PC-9 (cell line): ENCODE measurements around the gene RRAS. TPM values are rescaled to one million over a fixed set of nuclear protein-coding genes. Genes with fewer than 3 reads are reported as not detected.

Experiments
- BruUV-seq: library from RNA; stranded (reverse); fragments of 400-500 nt; replicated peaks from 2 replicates; lab custom pipeline; 2021; lab: Mats Ljungman, UMichigan
- CTCF ChIA-PET: fragments of 300-600 bp; sonication (Branson Sonifier 250); formaldehyde crosslinking; loops from one replicate; lab custom pipeline; 2022; ENCODE audit warnings: antibody characterized with exemption; lab: Charles Lee
- POLR2A ChIA-PET: fragments of 300-600 bp; sonication (Branson Sonifier 250); formaldehyde crosslinking; loops from one replicate; lab custom pipeline; 2022; ENCODE audit warnings: antibody characterized with exemption; ENCODE audit not compliant: unreplicated experiment; lab: Charles Lee
- DNase-seq, 2 experiments: peaks; one replicate each; pipeline versions ENCODE4 v3.0.0 to v3.0.0-alpha.2; 2015 to 2022; ENCODE audit warnings: mixed read lengths in 1 of 2
- H2AFZ ChIP-seq: fragments of 200-600 bp; sonication (generic); 2 replicates; pipeline ENCODE4 v1.8.1; 2017; ENCODE audit warnings: antibody characterized with exemption
- H3F3A ChIP-seq: fragments of 200-600 bp; sonication (generic); 2 replicates; pipeline ENCODE4 v1.8.1; 2017; ENCODE audit warnings: antibody characterized with exemption, mild to moderate bottlenecking, low read depth; ENCODE audit not compliant: insufficient read depth
- H3K27ac ChIP-seq: fragments of 200-600 bp; sonication (generic); 2 replicates; pipeline ENCODE4 v1.6.1; 2016; ENCODE audit warnings: mixed run types
- H3K27me3 ChIP-seq: fragments of 200-600 bp; sonication (generic); 2 replicates; pipeline ENCODE4 v1.6.1; 2016; ENCODE audit warnings: low read depth, mixed run types; ENCODE audit not compliant: insufficient read depth
- H3K36me3 ChIP-seq: fragments of 200-600 bp; sonication (generic); 2 replicates; pipeline ENCODE4 v1.6.1; 2016; ENCODE audit warnings: low read depth, mixed run types
- H3K4me1 ChIP-seq: fragments of 200-600 bp; sonication (generic); replicated peaks from 2 replicates; pipeline ENCODE4 v1.6.1; 2016; ENCODE audit warnings: mixed run types; ENCODE audit not compliant: insufficient read depth
- H3K4me2 ChIP-seq: fragments of 200-600 bp; sonication (generic); 2 replicates; pipeline ENCODE4 v1.6.1; 2017; ENCODE audit warnings: mixed run types
- H3K4me3 ChIP-seq: fragments of 200-600 bp; sonication (generic); 2 replicates; pipeline ENCODE4 v1.6.1; 2016; ENCODE audit warnings: mixed run types
- H3K79me2 ChIP-seq: fragments of 200-600 bp; sonication (generic); 2 replicates; pipeline ENCODE4 v1.6.1; 2017; ENCODE audit warnings: low read depth, mixed run types
- H3K9me2 ChIP-seq: fragments of 200-600 bp; sonication (generic); 2 replicates; pipeline ENCODE4 v1.8.1; 2017; ENCODE audit warnings: mild to moderate bottlenecking; ENCODE audit not compliant: insufficient read depth
- H3K9me3 ChIP-seq: fragments of 200-600 bp; sonication (generic); 2 replicates; pipeline ENCODE4 v1.8.1; 2016; ENCODE audit warnings: low read depth; ENCODE audit not compliant: insufficient read depth
- H4K20me1 ChIP-seq: fragments of 200-600 bp; sonication (generic); 2 replicates; pipeline ENCODE4 v1.8.1; 2017; ENCODE audit not compliant: insufficient read depth
- EZH2 ChIP-seq: fragments of 200-600 bp; sonication (generic); IDR thresholded peaks from 2 replicates; pipeline ENCODE4 v1.8.0; 2017; ENCODE audit warnings: antibody characterized with exemption, low read depth
- intact Hi-C: fragments of 100-400 bp; cut with micrococcal nuclease; formaldehyde crosslinking; loops from one replicate; pipeline ENCODE4 v1.10.0; 2022; ENCODE audit not compliant: unreplicated experiment
- total RNA-seq: library from RNA; stranded (reverse); gene quantifications from 2 replicates; pipeline ENCODE4 v1.2.3, GENCODE V29; 2021
- TF ChIP-seq, protein P1 (sequence below): fragments of 200-600 bp; sonication (generic); conservative IDR thresholded peaks from 2 replicates; pipeline ENCODE4 v1.6.1; 2017; ENCODE audit warnings: mixed run types, antibody characterized with exemption, mild to moderate bottlenecking, moderate library complexity

The RRAS gene
- total RNA-seq, 1 experiment from 2014 or later: 36.6 TPM

DNA sequence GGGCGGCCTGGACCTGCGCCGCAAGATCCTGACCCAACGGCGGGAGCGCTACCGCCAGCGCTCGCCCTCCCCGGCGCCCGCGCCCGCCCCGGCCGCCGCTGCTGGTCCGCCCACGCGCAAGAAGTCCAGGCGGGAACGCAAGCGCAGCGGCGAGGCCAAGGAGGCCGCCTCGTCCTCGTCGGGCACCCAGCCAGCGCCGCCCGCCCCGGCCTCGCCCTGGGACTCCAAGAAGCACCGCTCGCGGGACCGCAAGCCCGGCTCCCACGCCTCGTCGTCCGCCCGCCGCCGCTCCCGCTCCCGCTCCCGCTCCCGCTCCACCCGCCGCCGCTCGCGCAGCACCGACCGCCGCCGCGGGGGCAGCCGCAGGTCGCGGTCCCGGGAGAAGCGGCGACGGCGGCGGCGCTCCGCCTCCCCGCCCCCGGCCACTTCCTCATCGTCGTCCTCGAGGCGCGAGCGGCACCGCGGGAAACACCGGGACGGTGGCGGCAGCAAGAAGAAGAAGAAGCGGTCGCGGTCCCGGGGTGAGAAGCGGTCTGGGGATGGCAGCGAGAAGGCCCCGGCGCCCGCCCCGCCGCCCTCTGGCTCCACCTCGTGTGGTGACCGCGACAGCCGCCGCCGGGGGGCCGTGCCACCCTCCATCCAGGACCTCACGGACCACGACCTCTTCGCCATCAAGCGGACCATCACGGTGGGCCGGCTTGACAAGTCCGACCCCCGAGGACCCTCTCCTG is 12.0 kb upstream of the RRAS start:
- peaks cover 27% of the 10 kb centered on the region; the same call in 1 of the 2 replicates for H3K79me2 ChIP-seq
- BruUV-seq: no TSS peak

DNA sequence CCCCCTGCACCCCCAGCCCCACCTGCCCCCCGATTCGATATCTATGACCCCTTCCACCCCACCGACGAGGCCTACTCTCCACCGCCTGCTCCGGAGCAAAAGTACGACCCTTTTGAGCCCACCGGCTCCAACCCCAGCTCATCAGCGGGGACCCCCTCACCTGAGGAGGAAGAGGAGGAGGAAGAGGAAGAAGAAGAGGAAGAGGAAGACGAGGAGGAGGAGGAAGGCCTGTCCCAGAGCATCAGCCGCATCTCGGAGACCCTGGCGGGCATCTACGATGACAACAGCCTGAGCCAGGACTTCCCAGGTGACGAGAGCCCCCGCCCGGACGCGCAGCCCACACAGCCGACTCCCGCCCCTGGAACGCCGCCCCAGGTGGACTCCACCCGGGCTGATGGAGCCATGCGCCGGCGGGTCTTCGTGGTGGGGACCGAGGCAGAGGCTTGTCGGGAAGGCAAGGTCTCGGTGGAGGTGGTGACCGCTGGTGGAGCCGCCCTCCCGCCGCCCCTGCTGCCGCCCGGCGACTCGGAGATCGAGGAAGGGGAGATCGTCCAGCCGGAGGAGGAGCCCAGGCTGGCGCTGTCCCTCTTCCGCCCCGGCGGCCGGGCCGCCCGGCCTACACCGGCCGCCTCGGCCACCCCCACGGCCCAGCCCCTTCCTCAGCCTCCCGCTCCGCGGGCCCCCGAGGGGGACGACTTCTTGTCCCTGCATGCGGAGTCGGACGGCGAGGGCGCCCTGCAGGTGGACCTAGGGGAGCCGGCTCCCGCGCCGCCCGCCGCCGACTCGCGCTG is 11.3 kb upstream of the RRAS start:
- peaks cover 52% of the 10 kb centered on the region for H4K20me1 ChIP-seq
- H3K4me3 ChIP-seq: no peak overlapping the region
- no peak overlapping the region for H3K27ac ChIP-seq
- no peak overlapping the region for H3K4me2 ChIP-seq
- intact Hi-C loops: no loop called here
- no peaks in the 10 kb centered on the region for H3K27me3 ChIP-seq
- POLR2A ChIA-PET: no interaction called here
- DNase-seq: no peak
- peaks cover 21% of the 10 kb centered on the region; the same call in 1 of the 2 replicates for H3K36me3 ChIP-seq
- BruUV-seq: no TSS peak
- H3F3A ChIP-seq: peaks cover 30% of the 10 kb centered on the region; the same call in 1 of the 2 replicates
- no peaks in the 10 kb centered on the region for H3K9me2 ChIP-seq
- no peak overlapping the region for H2AFZ ChIP-seq
- no peaks in the 10 kb centered on the region for H3K9me3 ChIP-seq
- H3K79me2 ChIP-seq: peaks cover 32% of the 10 kb centered on the region; the same call in 1 of the 2 replicates
- no peaks in the 10 kb centered on the region for H3K4me1 ChIP-seq
- no peak for TF ChIP-seq EZH2
- TF ChIP-seq, protein P1, sequence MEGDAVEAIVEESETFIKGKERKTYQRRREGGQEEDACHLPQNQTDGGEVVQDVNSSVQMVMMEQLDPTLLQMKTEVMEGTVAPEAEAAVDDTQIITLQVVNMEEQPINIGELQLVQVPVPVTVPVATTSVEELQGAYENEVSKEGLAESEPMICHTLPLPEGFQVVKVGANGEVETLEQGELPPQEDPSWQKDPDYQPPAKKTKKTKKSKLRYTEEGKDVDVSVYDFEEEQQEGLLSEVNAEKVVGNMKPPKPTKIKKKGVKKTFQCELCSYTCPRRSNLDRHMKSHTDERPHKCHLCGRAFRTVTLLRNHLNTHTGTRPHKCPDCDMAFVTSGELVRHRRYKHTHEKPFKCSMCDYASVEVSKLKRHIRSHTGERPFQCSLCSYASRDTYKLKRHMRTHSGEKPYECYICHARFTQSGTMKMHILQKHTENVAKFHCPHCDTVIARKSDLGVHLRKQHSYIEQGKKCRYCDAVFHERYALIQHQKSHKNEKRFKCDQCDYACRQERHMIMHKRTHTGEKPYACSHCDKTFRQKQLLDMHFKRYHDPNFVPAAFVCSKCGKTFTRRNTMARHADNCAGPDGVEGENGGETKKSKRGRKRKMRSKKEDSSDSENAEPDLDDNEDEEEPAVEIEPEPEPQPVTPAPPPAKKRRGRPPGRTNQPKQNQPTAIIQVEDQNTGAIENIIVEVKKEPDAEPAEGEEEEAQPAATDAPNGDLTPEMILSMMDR: no peak
- CTCF ChIA-PET: no interaction called here

More for the DNA sequence above, 12.0 kb upstream of the RRAS start:
- Histone ChIP-seq H3K27me3 (no peaks in the 10 kb centered on the region), H3K4me3 (no peak overlapping the region), H3F3A (peaks cover 28% of the 10 kb centered on the region; the same call in 1 of the 2 replicates), H3K36me3 (peaks cover 21% of the 10 kb centered on the region; the same call in 1 of the 2 replicates), H3K9me3 (no peaks in the 10 kb centered on the region), H3K27ac (no peak overlapping the region), H3K9me2 (no peaks in the 10 kb centered on the region), H3K4me2 (no peak overlapping the region), H2AFZ (no peak overlapping the region), H4K20me1 (peaks cover 49% of the 10 kb centered on the region), H3K4me1 (no peaks in the 10 kb centered on the region)
- intact Hi-C loops: no loop called here
- ChIA-PET CTCF (no interaction called here), POLR2A (no interaction called here)
- TF ChIP-seq EZH2: no peak
- TF ChIP-seq, protein P1: no peak
- DNase-seq: no peak

DNA sequence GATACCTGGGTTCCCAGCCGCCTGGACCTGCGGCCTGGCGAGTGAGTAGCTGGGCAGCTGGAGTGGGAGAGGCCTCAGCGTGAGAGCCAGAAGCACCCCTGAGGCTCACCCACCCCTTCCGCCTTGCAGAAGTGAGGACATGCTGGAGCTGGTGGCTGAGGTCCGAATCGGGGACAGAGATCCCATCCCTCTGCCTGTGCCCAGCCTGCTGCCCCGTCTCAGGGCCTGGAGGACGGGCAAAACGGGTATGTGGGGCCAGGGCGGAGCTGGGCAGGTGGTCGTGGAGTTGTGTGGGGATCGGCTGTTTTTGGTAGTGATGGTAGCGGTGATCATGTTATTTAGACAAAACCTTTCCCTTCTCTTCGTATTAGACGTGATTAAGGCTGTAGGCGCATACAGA is 6.6 kb upstream of the RRAS start:
- CTCF ChIA-PET: no interaction called here
- H3K9me2 ChIP-seq: no peaks in the 10 kb centered on the region

More for the DNA sequence above, 6.6 kb upstream of the RRAS start:
- H2AFZ ChIP-seq: no peak overlapping the region
- peaks cover 15% of the 10 kb centered on the region for H3K36me3 ChIP-seq
- H3K27ac ChIP-seq: no peak overlapping the region
- intact Hi-C loops: loop anchor here (10.0 kb wide), 1 partner anchor 652 kb away; the partner anchor contains the start of genes GYS1 and RUVBL2
- POLR2A ChIA-PET: no interaction called here
- H3K27me3 ChIP-seq: no peaks in the 10 kb centered on the region
- peaks cover 17% of the 10 kb centered on the region for H3K4me1 ChIP-seq
- H3K4me2 ChIP-seq: no peak overlapping the region
- TF ChIP-seq EZH2: no peak
- TF ChIP-seq, protein P1: no peak
- no peak overlapping the region for H3K4me3 ChIP-seq
- no peaks in the 10 kb centered on the region for H3K9me3 ChIP-seq
- no TSS peak for BruUV-seq
- peaks cover 21% of the 10 kb centered on the region; the same call in 1 of the 2 replicates for H3F3A ChIP-seq
- DNase-seq: no peak
- H3K79me2 ChIP-seq: peaks cover 73% of the 10 kb centered on the region
- H4K20me1 ChIP-seq: peaks cover 46% of the 10 kb centered on the region
